GM19239 (cell line): ENCODE data around the gene ZCWPW1.

Source experiments
- DNase-seq: peaks from one replicate; pipeline ENCODE4 v3.0.0; 2011; ENCODE audit warnings: low spot score; ENCODE audit not compliant: insufficient read length
- FAIRE-seq: peaks from 2 replicates; lab custom pipeline; 2011; peaks lifted over from hg19 to GRCh38; lab: Jason Lieb, UNC

The ZCWPW1 gene, protein sequence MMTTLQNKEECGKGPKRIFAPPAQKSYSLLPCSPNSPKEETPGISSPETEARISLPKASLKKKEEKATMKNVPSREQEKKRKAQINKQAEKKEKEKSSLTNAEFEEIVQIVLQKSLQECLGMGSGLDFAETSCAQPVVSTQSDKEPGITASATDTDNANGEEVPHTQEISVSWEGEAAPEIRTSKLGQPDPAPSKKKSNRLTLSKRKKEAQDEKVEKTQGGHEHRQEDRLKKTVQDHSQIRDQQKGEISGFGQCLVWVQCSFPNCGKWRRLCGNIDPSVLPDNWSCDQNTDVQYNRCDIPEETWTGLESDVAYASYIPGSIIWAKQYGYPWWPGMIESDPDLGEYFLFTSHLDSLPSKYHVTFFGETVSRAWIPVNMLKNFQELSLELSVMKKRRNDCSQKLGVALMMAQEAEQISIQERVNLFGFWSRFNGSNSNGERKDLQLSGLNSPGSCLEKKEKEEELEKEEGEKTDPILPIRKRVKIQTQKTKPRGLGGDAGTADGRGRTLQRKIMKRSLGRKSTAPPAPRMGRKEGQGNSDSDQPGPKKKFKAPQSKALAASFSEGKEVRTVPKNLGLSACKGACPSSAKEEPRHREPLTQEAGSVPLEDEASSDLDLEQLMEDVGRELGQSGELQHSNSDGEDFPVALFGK

DNA sequence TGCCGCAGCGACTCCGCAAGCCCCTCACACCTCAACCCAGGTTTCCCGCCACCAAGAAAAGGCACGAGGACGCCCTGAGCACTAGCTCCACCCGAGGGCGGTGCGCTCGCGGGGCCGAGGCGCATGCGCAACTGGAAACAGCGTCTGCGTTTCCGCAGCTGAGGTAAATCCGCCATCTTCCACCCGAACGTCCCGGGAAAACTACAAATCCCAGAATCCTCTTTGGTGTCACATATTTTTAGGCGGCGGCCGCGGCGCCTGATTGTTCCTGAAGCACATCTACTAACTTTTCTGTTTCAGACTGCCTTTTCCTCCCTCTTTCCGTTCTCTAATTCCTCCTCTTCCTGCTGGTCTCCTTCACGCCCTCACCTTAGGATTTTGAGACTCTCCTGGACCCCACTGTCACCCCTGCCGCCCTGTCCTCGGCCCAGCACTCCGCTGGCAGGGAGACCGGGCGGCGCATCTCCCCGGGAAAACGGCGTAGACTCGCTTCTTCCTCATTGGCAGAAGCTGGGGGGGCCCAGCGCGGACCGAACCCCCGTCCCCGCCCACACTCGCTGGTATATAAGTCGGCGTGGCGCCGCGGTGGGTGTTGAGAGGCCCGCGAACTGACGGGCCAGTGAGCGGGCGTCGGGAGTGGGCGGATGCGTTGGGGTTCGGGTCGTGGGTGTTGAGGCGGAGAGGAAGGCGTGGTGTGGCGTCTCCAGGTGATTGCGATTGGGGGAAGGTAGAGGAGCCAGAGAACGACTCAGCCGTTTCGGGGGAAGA, at the start of gene ZCWPW1:
TSS of gene ZCWPW1 (minus strand) at position 505 of the 768 bp plus-strand sequence. CDS start 8,054 bp downstream, outside the sequence.
- DNase-seq, result peak; percentile 72
- FAIRE-seq, result peak; percentile 95

DNA sequence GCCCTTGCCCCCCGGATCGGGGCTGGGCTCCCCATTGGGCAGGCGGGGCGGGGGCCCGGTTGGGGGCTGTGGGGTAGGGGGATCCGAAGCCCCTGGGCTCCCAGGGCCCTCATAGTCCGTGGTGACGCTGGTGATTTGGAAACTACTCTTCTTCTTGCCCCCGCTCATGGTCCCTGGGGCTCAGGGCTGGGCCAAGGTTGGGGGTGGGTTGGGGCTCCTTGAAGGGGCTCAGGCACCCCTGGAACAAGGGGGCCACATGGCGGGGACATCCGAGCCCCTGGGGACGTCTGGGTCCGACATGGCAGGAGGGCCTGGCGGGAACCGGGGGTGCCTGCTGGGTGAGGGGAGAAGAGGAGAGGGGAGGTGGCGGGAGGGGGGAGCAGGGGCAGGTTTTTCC, 49.4 kb upstream of the ZCWPW1 start:
- DNase-seq, result no peak
- no peak for FAIRE-seq

- DNase-seq (no peak), FAIRE-seq (peak; percentile 11)
Measured at GRCh38 chr7:100476903-100477870, 48.7 kb upstream of the ZCWPW1 start.

DNA sequence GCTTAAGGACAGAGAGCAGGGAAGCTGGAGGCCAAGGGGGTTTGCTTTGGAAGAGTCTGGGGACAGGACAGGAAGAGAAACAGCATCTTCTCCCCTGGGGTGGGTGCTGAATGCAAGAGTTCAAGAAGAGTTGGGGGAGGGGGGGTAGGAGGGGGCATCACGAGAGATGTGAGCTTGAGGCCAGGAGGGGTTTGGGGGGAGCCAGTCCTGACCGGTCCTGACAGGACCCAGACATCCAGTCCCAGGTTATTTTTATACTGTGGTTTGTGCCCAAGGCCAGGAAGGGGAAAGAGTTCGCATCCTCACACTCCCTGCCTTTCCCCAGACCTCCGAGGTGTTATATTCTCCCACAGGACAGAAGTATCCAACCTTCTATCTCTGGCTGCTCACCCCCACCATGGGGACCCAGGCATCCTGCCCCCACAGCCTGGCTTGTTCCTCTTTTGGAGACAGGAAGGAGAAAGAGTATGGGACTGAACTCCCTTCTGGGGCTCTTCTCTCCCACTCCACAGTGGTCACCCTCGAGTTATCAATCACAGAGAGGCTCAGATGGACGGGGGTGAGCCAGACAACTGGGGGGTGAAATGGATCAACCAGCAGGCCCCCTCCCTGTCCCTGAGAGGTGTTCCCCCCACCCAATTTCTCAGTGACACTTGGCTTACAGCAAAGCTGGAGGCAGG, 47.7 kb upstream of the ZCWPW1 start:
- DNase-seq (no peak), FAIRE-seq (peak; percentile 39)

DNA sequence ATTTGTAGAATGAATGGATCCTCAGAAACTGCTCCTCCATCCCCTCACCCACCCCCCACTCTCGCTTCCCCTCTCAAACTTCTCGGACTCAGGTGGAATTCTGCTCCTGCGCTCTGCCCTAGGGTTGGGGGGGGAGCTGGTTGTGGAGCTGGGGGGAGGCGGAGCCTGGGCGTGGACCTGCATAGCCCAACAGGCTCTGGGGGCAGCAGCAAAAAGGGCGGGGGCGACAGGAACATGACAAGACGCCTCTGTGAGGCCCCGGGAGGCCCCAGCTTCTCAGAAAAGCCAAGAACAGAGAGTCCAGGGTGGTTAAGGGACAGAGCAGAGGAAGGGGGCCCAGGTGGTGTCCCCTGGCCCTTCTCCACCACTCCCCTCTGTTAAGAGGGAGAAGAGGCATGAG, 47.0 kb upstream of the ZCWPW1 start:
- DNase-seq (no peak), FAIRE-seq (no peak)

DNA sequence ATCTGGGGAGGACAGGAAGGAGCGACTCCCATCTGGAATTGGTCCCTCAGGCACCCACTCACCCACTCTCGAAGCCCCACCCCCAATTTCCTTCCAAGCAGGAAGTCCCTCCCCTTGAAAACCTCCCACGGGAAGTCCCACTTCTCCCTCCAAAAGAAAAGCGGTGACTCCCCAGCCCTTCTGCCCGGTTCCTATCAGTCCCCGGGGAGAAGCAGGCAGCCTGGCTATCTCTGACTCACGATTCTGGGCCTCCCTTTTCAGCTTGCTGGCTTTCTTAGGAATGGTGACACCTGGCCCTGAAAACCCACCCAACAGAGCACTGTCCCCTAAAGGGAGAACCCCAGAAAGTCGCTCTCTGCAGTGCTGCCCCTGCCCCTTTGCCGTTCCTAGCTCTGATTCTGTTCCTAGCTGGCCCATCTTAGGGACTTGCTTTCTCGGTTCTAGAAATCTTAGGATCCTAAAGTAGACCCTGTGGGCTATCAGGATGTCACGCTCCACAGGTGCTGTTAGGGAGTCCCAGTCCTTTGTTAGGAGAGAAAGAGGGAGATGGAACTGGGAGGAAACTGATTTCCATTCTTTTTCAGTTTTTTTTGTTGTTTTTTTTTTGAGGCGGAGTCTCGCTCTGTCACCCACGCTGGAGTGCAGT, 44.5 kb upstream of the ZCWPW1 start:
- FAIRE-seq (no peak), DNase-seq (no peak)

GRCh38 chr7:100472121-100472851, 43.8 kb upstream of the ZCWPW1 start:
- FAIRE-seq, result no peak
- no peak for DNase-seq

DNA sequence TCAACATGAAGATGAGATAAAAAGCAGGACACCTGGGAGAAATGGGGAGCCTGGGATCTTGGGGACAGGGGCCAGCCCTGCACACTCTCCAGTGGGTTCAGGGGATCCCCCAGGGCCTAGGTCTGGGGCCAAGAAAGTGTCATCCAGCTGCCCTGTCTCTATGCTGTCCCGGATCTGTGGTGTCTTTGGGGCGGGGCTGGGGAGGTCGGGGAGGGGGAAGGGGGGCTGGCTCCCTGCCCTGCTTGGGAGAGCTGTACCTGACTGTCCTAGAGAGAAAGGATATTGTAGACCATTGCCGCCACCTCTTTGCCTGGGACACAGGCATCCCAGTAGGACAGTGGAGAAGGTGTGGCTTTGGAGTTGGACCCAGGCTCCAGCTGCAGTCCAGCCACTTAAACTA, 42.5 kb upstream of the ZCWPW1 start:
- DNase-seq, result no peak
- FAIRE-seq, result no peak

DNA sequence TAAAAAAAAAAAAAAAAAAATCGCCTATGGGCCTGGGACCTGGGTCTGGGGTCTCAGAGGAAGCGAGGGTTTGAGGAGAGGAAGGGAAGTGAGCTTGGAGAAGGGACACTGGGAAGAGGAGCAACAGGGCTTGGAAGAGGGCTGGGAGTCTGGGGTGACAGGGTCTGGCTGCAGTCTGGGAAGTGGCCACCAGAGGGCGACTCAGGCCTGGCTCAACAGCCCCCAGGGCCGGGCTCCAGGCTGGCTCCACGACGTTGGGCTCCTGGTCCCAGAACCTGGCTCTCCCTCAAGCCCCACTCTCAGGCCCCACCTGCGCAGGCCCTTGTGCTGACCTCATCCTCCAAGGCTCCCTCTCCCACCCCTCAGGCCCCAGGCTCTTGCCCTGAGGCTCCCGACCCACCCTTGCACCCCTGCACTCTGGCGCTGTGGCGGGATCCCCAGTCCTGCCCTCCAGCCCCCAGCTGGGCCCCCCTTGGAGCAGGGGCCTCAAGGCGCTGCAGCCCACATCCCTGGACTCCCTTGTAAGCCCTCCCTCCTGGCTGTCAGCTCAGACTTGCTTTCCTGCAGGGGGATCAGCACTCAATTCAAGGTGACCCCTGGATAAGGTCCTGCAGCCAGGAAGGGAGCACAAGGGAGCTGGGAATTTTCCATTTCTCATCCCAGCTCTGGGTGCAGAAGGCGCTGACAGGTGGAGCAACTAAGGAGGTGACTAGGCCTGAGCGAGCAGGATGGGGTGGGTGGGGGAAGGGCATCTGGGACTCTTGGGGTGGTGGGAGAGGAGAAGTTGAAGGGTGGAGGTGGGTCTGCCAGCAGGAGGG, 40.9 kb upstream of the ZCWPW1 start:
- peak; percentile 97 for DNase-seq
- FAIRE-seq, result peak; percentile 83

DNA sequence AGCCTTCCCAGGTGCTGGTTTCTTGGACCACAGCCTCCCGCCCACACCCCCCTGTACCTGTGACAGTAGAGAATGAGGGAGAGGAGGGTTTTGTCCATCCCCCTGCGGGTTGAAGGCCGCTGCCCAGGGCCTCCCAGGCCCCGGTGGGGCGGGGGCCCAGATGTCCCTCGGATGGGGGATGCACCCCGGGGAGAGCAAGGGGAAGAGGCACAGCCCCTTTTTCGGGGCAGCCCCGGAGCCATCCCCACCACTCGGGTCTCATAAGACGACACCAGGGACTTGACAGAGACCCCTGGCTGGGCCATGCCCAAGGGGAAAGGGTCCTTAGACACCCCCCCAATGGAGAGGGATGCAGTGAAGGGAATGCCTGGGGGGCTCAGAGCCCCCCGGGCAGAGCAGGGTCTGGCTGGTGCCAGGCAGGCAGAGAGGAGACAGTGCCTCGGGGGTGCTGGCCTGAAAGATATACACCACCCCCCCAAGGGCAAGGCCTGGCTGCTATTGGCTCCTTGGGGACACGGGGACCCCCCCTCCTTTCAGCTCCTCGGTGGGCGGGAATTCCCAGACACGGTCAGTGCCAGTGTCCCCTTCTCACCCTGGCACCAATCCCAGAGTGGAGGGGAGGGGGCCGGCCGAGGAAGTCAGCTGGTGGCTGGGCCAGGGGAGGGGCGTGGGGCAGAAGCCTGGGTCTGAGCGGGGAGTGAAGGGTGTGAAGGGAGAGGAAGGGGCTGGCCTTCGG, 39.3 kb upstream of the ZCWPW1 start:
- FAIRE-seq, result no peak
- no peak for DNase-seq

GRCh38 chr7:100466653-100467605, 38.4 kb upstream of the ZCWPW1 start:
- FAIRE-seq (no peak), DNase-seq (no peak)

DNA sequence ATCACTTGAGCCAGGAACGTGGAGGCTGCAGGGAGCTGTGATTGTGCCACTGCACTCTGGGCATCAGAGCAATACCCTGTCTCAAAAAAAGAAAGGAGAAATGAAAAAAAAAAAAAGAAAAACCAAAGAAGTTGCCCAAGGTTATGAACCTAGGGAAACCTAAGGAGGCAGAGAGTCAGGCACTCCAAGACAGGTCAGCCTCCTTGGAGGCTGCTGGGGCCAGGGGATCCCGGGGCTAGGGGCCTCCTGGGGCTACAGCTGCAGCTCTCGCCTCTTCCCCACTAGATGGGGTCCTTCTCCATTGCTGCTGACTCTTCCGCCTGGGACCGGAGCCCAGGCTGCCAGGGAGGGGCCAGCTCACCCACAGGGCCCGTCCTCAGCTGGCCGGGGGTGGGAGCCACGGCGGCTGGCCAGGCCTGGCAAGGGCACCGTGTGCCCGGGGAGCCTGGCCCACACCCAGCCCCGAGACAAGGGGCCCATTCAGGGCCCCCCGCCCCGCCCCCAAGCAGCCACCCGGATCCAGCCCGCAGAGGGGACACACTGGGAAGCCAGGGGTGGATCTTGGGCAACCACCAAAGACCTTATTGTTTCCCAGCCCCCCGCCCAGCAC, 37.3 kb upstream of the ZCWPW1 start:
- no peak for DNase-seq
- FAIRE-seq, result no peak

- FAIRE-seq, result no peak
- no peak for DNase-seq
Measured at GRCh38 chr7:100465299-100465698, 36.8 kb upstream of the ZCWPW1 start.

GRCh38 chr7:100464791-100465190, 36.3 kb upstream of the ZCWPW1 start:
- FAIRE-seq, result no peak
- DNase-seq, result no peak

DNA sequence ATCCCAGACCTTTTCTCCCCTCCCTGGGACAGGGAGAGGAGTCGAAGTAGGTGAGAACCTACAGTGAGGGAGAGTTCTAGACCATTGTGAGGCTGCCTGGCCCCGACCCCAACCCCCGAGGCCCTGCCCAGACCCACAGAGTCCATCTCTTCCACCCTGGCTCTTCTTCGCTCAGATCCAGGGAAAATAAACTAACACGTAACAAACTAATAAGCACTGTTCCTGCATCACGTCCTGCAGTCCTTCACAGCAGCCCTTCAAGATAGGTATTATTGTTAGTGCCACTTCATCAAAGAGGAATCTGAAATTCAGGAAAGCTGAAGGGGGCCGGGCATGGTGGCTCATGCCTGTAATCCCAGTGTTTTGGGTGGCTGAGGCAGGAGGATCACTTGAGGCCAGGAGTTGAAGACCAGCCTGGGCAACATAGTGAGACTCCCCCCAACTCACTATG, 35.7 kb upstream of the ZCWPW1 start, which contains the start of gene SPACDR:
TSS of gene SPACDR (minus strand) at position 51 of the 451 bp plus-strand sequence. CDS start 235 bp downstream, outside the sequence.
- DNase-seq (no peak), FAIRE-seq (no peak)
